Lower leg skin (tissue), 4 donors: ENCODE data around the gene TNN. TPM values are rescaled to one million over a fixed set of nuclear protein-coding genes. Genes with fewer than 3 reads are reported as not detected.

Experiments used
- DNase-seq, 2 donors: peaks; one replicate each; pipeline ENCODE4 v3.0.0-alpha.2; 2019; ENCODE audit warnings: low spot score in 2 of 2
- H3K4me3 ChIP-seq: fragments of 200-600 bp; sonication (generic); 2 replicates; pipeline ENCODE4 v1.5.1; 2017; ENCODE audit warnings: mild to moderate bottlenecking, low read depth; ENCODE audit not compliant: poor library complexity, severe bottlenecking
- POLR2A ChIP-seq, 2 donors: fragments of 450-650 bp; IDR thresholded peaks; one replicate each; pipeline ENCODE4 v1.6.1; 2016 to 2017; ENCODE audit warnings: antibody characterized with exemption in 2 of 2, mild to moderate bottlenecking in 1 of 2, moderate library complexity in 1 of 2
- WGBS, 2 donors: methylation state at CpG; one replicate each; pipeline ENCODE4 v1.1.5; 2018; 5-methylcytosine and 5-hydroxymethylcytosine counted together
- intact Hi-C: fragments of 100-400 bp; cut with DNase I; formaldehyde crosslinking; loops from one replicate; pipeline ENCODE4 v1.15.0; 2023; ENCODE audit warnings: low total_unique reads
- total RNA-seq, 4 donors: library from RNA; depleted of rRNA; stranded (reverse); fragments of >200 nt; gene quantifications; one replicate each; pipeline ENCODE4 v1.1.0, GENCODE V29; 2016
- TF ChIP-seq, protein P1 (sequence below), 3 donors: fragments of 450-650 bp; IDR thresholded peaks; one replicate each; pipeline ENCODE4 v1.5.1; 2016; ENCODE audit warnings: antibody characterized with exemption in 3 of 3, mild to moderate bottlenecking in 3 of 3, moderate library complexity in 2 of 3

The TNN gene
- total RNA-seq, 4 donors from 2014 or later: 0.30 to 2.5 (median 0.84) TPM

DNA sequence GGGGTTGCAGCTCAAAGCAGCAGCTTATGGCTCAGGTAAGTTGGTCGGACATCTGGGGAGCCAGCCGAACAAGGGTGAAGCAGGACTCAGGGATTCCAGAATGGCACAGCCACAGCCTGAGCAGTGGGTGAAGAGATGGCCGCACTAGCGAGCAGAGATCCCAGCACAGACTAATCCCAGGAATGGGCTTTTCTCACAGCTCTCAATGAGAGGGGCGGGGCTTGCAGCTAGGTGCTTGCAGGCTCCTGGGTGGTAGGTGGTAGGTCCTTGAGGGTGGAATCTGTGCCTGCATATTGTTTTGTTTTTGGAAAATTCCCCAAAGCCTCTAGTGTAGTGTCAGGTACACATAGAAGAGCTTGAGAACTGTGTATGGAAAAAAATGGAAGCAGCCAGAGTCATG is 116.0 kb downstream of the TNN start:
- WGBS, 2 donors: 88 to 92% methylated on average over 5 of the region's 5 CpGs
- intact Hi-C loops: no loop called here
- no peak overlapping the region for H3K4me3 ChIP-seq
- peak in 1 of 2 donors; percentile 56 for DNase-seq
- TF ChIP-seq POLR2A (IDR thresholded peaks at IDR 0.05): no peak
- TF ChIP-seq, protein P1, sequence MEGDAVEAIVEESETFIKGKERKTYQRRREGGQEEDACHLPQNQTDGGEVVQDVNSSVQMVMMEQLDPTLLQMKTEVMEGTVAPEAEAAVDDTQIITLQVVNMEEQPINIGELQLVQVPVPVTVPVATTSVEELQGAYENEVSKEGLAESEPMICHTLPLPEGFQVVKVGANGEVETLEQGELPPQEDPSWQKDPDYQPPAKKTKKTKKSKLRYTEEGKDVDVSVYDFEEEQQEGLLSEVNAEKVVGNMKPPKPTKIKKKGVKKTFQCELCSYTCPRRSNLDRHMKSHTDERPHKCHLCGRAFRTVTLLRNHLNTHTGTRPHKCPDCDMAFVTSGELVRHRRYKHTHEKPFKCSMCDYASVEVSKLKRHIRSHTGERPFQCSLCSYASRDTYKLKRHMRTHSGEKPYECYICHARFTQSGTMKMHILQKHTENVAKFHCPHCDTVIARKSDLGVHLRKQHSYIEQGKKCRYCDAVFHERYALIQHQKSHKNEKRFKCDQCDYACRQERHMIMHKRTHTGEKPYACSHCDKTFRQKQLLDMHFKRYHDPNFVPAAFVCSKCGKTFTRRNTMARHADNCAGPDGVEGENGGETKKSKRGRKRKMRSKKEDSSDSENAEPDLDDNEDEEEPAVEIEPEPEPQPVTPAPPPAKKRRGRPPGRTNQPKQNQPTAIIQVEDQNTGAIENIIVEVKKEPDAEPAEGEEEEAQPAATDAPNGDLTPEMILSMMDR (IDR thresholded peaks at IDR 0.05): no peak

DNA sequence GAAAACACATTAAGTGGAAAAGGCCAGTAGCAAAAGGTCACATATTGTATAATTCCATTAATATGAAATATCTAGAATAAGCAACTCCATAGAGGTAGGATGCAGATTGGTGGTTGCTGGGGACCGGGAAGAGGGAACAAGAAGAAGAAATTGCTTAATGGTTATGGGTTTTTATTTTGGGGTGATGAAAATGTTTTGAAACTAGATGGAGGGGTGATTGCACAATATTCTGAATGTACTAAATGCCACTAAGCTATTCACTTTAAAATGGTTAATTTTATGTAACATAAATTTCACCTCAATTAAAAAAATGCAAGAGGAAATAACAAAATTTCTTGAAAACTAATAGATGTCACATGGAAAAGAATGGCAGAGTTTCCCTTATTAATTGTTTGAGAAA is 118.3 kb downstream of the TNN start:
- intact Hi-C loops: no loop called here
- TF ChIP-seq, protein P1 (IDR thresholded peaks at IDR 0.05): no peak
- TF ChIP-seq POLR2A (IDR thresholded peaks at IDR 0.05): no peak
- DNase-seq: no peak
- 78 to 96% methylated on average over 1 of the region's 1 CpG for WGBS, 2 donors
- no peak overlapping the region for H3K4me3 ChIP-seq

DNA sequence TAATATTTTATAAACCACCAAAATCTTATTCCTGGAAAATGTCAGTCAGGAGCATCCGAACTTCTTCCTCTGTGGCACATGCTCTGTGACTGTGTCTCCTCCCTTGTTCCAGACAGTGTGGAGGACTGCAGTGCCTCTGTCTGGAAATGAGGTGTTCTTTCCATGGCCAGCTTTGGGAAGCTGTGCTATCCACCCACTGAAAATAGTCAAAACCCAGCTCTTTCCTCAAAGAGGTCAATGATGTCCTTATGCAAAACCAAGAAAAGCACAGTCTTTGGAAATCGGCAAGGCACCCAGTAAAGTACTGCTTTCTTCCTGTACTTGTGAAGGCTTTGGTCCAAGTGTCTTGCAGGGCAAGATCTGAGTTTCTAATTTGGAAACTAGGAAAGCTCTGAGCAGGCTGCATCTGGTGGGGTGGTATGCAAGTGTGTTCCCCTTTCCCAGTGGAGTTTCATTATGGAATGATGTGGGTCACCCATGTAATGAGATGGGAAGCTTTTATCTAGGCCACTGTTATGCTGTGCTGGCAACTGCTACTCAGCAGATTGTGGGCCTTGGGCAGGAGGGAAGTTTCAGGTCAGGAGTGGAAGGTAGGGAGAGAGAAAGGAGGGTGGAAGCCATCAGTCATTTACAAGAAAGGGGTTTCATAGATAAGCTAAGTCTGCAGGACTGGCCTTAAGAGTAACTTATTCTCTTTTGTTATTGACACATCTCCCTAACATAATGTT is 119.0 kb downstream of the TNN start:
- H3K4me3 ChIP-seq: no peak overlapping the region
- intact Hi-C loops: no loop called here
- WGBS, 2 donors: 54 to 62% methylated on average over 2 of the region's 2 CpGs
- DNase-seq: peak in 1 of 2 donors; percentile 13
- TF ChIP-seq, protein P1 (IDR thresholded peaks at IDR 0.05): no peak
- TF ChIP-seq POLR2A (IDR thresholded peaks at IDR 0.05): no peak

DNA sequence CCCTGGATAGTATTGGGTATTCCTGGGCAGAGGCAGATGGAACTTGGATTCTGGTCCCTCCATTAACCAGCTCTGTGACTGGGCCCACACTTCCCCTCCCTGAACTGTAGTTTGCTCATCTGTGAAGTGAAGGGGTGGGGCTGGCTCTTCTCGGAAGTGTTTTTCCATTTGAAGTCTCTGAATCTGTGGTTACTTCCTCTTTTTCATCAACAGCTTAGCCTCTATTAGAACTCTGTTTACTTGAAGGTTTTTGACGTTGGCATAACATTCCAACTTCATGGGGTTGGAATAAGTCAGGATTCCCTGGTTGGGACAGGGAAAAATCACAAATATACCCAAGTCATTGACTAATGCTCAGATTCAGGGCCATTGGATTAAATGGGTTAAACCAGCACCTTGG is 121.3 kb downstream of the TNN start:
- intact Hi-C loops: no loop called here
- TF ChIP-seq, protein P1 (IDR thresholded peaks at IDR 0.05): no peak
- H3K4me3 ChIP-seq: no peak overlapping the region
- no peak for DNase-seq
- WGBS, 2 donors: 37 to 38% methylated on average over 2 of the region's 2 CpGs

DNA sequence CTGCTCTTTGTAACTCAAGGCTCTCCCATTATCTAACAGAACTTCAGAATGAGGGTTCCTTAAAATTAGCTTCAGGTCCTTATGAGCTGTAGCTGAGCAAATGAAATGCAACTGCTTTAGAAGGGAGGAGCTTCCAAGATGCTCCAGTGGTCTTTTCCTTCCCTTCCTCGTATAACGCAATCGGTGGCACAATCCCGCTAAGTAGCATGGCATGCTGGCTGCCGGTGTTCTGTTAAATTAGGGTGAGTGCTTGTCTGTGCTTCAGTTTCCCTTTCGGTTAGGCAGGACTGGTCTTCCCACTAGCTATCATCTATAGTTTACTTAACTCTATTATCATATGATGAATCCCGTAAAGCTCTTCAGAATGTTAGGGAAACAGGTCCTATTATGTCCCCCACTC is 124.0 kb downstream of the TNN start:
- peak overlapping the region; percentile 62 for H3K4me3 ChIP-seq
- TF ChIP-seq, protein P1 (IDR thresholded peaks at IDR 0.05): no peak
- TF ChIP-seq POLR2A (IDR thresholded peaks at IDR 0.05): no peak
- 8 to 10% methylated on average over 7 of the region's 7 CpGs for WGBS, 2 donors
- intact Hi-C loops: no loop called here
- DNase-seq: no peak
